H1 (cell line): ENCODE results near the gene NGFR. TPM values are rescaled to one million over a fixed set of nuclear protein-coding genes. Genes with fewer than 3 reads are reported as not detected.

Experiments used
- CTCF ChIA-PET: fragments of 300-600 bp; sonication (Branson Sonifier 250); formaldehyde crosslinking; loops from one replicate; lab custom pipeline; 2021; ENCODE audit not compliant: partially characterized antibody; lab: Charles Lee
- POLR2A ChIA-PET: fragments of 300-600 bp; sonication (Branson Sonifier 250); formaldehyde crosslinking; loops from one replicate; lab custom pipeline; 2021; ENCODE audit warnings: inconsistent platforms; ENCODE audit not compliant: partially characterized antibody; lab: Charles Lee
- DNase-seq, 2 experiments: peaks; one replicate each; pipeline versions ENCODE4 v3.0.0 to v3.0.0-alpha.2; 2010 to 2022; ENCODE audit warnings: low spot score in 2 of 2, low read depth in 1 of 2, mixed read lengths in 1 of 2
- FAIRE-seq: peaks from 2 replicates; lab custom pipeline; 2011; peaks lifted over from hg19 to GRCh38; lab: Jason Lieb, UNC
- H2AFZ ChIP-seq: 2 replicates; pipeline ENCODE4 v1.8.1; 2012; ENCODE audit warnings: low read length, inconsistent platforms
- H2AK5ac ChIP-seq: 2 replicates; pipeline ENCODE4 v1.6.1; 2013; ENCODE audit warnings: low read depth, low read length
- H2BK120ac ChIP-seq: replicated peaks from 2 replicates; pipeline ENCODE3; 2013; ENCODE audit warnings: low read depth, low read length, inconsistent platforms
- H2BK12ac ChIP-seq: 2 replicates; pipeline ENCODE4 v1.6.1; 2013; ENCODE audit warnings: low read depth, low read length
- H2BK15ac ChIP-seq: 2 replicates; pipeline ENCODE4 v1.6.1; 2013; ENCODE audit warnings: low read length
- H2BK20ac ChIP-seq: 2 replicates; pipeline ENCODE4 v1.6.1; 2013; ENCODE audit warnings: low read length
- H2BK5ac ChIP-seq: 2 replicates; pipeline ENCODE4 v1.6.1; 2013; ENCODE audit warnings: low read depth, low read length
- H3K14ac ChIP-seq: 2 replicates; pipeline ENCODE4 v1.6.1; 2013; ENCODE audit warnings: inconsistent platforms; ENCODE audit not compliant: insufficient read length
- H3K18ac ChIP-seq: 2 replicates; pipeline ENCODE4 v1.6.1; 2013; ENCODE audit warnings: low read length; ENCODE audit errors: extremely low read depth
- H3K23ac ChIP-seq: 2 replicates; pipeline ENCODE4 v1.6.1; 2013; ENCODE audit warnings: inconsistent platforms; ENCODE audit not compliant: insufficient read length
- H3K23me2 ChIP-seq: 2 replicates; pipeline ENCODE4 v1.6.1; 2013; ENCODE audit warnings: low read depth, low read length
- H3K27ac ChIP-seq: 2 replicates; pipeline ENCODE4 v1.6.1; 2011; ENCODE audit warnings: low read depth, low read length, inconsistent platforms
- H3K27me3 ChIP-seq, 4 experiments: replicated peaks in 1 of 4; 1 replicate in 1 of 4; 2 replicates in 3 of 4; pipeline versions ENCODE4 v1.6.1 to v1.8.1; 2011 to 2013; ENCODE audit warnings: low read length in 3 of 4, mild to moderate bottlenecking in 3 of 4, inconsistent platforms in 2 of 4, mixed read lengths in 2 of 4, moderate library complexity in 1 of 4; ENCODE audit not compliant: control insufficient read depth in 3 of 4, insufficient read depth in 3 of 4; ENCODE audit errors: extremely low read depth in 1 of 4
- H3K36me3 ChIP-seq, 4 experiments: 2 replicates each; pipeline versions ENCODE4 v1.6.1 to v1.8.1; 2011 to 2013; ENCODE audit warnings: mild to moderate bottlenecking in 4 of 4, low read length in 3 of 4, moderate library complexity in 2 of 4, control low read depth in 1 of 4, inconsistent platforms in 1 of 4; ENCODE audit not compliant: insufficient read depth in 4 of 4, control insufficient read depth in 2 of 4
- H3K4ac ChIP-seq: replicated peaks from 2 replicates; pipeline ENCODE3; 2013; ENCODE audit warnings: low read length, low read depth, mixed read lengths, inconsistent platforms; ENCODE audit not compliant: insufficient read length
- H3K4me1 ChIP-seq, 4 experiments: replicated peaks in 1 of 4; 1 replicate in 1 of 4; 2 replicates in 3 of 4; pipeline versions ENCODE4 v1.6.1 to v1.8.1; 2011 to 2013; ENCODE audit warnings: low read length in 3 of 4, inconsistent platforms in 2 of 4, mixed read lengths in 1 of 4; ENCODE audit not compliant: insufficient read depth in 4 of 4, control insufficient read depth in 3 of 4
- H3K4me2 ChIP-seq, 2 experiments: 2 replicates each; pipeline versions ENCODE4 v1.6.1 to v1.8.1; 2011 to 2013; ENCODE audit warnings: low read depth in 2 of 2, low read length in 2 of 2, control low read depth in 1 of 2, inconsistent platforms in 1 of 2, mild to moderate bottlenecking in 1 of 2; ENCODE audit not compliant: insufficient read depth in 1 of 2
- H3K4me3 ChIP-seq, 4 experiments: fragments of 200-600, 300-600 bp in 1 of 4; sonication (generic), shearing (Covaris generic), sonication (Bioruptor Twin) in 1 of 4; 2 replicates each; pipeline versions ENCODE4 v1.5.1 to v1.8.1; 2011 to 2016; ENCODE audit warnings: low read length in 4 of 4, low read depth in 3 of 4, control low read depth in 2 of 4, inconsistent platforms in 2 of 4, mild to moderate bottlenecking in 2 of 4, mixed read lengths in 1 of 4, moderate library complexity in 1 of 4; ENCODE audit not compliant: insufficient read depth in 2 of 4; ENCODE audit errors: extremely low read depth in 1 of 4
- H3K56ac ChIP-seq: replicated peaks from 2 replicates; pipeline ENCODE3; 2013; ENCODE audit warnings: low read depth, mild to moderate bottlenecking, mixed read lengths, low read length, inconsistent platforms; ENCODE audit not compliant: insufficient read length
- H3K79me1 ChIP-seq: 2 replicates; pipeline ENCODE4 v1.6.1; 2013; ENCODE audit warnings: low read depth, low read length, control low read depth
- H3K79me2 ChIP-seq, 2 experiments: 2 replicates each; pipeline versions ENCODE4 v1.6.1 to v1.8.1; 2012 to 2013; ENCODE audit warnings: low read length in 2 of 2, mild to moderate bottlenecking in 2 of 2, inconsistent platforms in 1 of 2; ENCODE audit not compliant: insufficient read depth in 2 of 2, control insufficient read depth in 1 of 2
- H3K9ac ChIP-seq, 4 experiments: replicated peaks in 1 of 4; 1 replicate in 1 of 4; 2 replicates in 3 of 4; pipeline versions ENCODE4 v1.6.1 to v1.8.1; 2011 to 2013; ENCODE audit warnings: low read depth in 3 of 4, low read length in 3 of 4, control low read depth in 2 of 4, mild to moderate bottlenecking in 2 of 4, moderate library complexity in 2 of 4, inconsistent platforms in 1 of 4; ENCODE audit errors: extremely low read depth in 1 of 4
- H3K9me3 ChIP-seq, 2 experiments: 2 replicates each; pipeline versions ENCODE4 v1.6.1 to v1.8.1; 2012 to 2013; ENCODE audit warnings: mild to moderate bottlenecking in 2 of 2, moderate library complexity in 2 of 2, control low read depth in 1 of 2, inconsistent platforms in 1 of 2, low read depth in 1 of 2, low read length in 1 of 2, mixed read lengths in 1 of 2; ENCODE audit not compliant: insufficient read depth in 2 of 2
- H4K20me1 ChIP-seq, 2 experiments: replicated peaks in 1 of 2; 2 replicates each; pipeline versions ENCODE3 to v1.8.1; 2011 to 2013; ENCODE audit warnings: inconsistent platforms in 2 of 2, low read length in 2 of 2, mild to moderate bottlenecking in 1 of 2; ENCODE audit not compliant: insufficient read depth in 2 of 2, control insufficient read depth in 1 of 2
- H4K5ac ChIP-seq: 2 replicates; pipeline ENCODE4 v1.6.1; 2013; ENCODE audit warnings: low read length, low read depth, mixed read lengths, inconsistent platforms; ENCODE audit not compliant: insufficient read length
- H4K8ac ChIP-seq: 2 replicates; pipeline ENCODE4 v1.8.0; 2013; ENCODE audit warnings: mild to moderate bottlenecking, moderate library complexity, low read length, inconsistent platforms; ENCODE audit not compliant: insufficient read depth; ENCODE audit errors: extremely low read depth
- H4K91ac ChIP-seq: replicated peaks from 2 replicates; pipeline ENCODE3; 2013; ENCODE audit warnings: low read length, mixed read lengths, inconsistent platforms; ENCODE audit not compliant: insufficient read length
- CREB1 ChIP-seq: IDR thresholded peaks from 2 replicates; pipeline ENCODE4 v1.6.1; 2012; ENCODE audit warnings: inconsistent platforms
- CTCF ChIP-seq, 3 experiments: IDR thresholded peaks; 1 replicate in 2 of 3; 2 replicates in 1 of 3; pipeline versions ENCODE4 v1.5.1 to v1.6.1; 2011; ENCODE audit warnings: low read length in 3 of 3, mild to moderate bottlenecking in 3 of 3, inconsistent platforms in 2 of 3, low read depth in 1 of 3, moderate library complexity in 1 of 3; ENCODE audit not compliant: insufficient read depth in 1 of 3; ENCODE audit errors: control extremely low read depth in 1 of 3
- NRF1 ChIP-seq: IDR thresholded peaks from 2 replicates; pipeline ENCODE4 v1.6.1; 2011; ENCODE audit warnings: mild to moderate bottlenecking, low read depth, low read length, improper control_type of control experiment
- POLR2AphosphoS5 ChIP-seq: IDR thresholded peaks from 2 replicates; pipeline ENCODE4 v1.6.1; 2011; ENCODE audit warnings: low read depth, low read length
- RAD21 ChIP-seq, 2 experiments: IDR thresholded peaks in 1 of 2; conservative IDR thresholded peaks in 1 of 2; 2 replicates each; pipeline ENCODE4 v1.6.1; 2011; ENCODE audit warnings: low read depth in 2 of 2, low read length in 2 of 2, improper control_type of control experiment in 1 of 2, inconsistent platforms in 1 of 2, mild to moderate bottlenecking in 1 of 2, moderate library complexity in 1 of 2
- WGBS, 2 experiments: shearing (Covaris generic) in 1 of 2; methylation state at CpG; one replicate each; pipeline versions ENCODE4 v1.1.6 to v1.1.7; 2013 to 2015; ENCODE audit warnings: low lambda C conversion rate in 2 of 2, mixed read lengths in 2 of 2, inconsistent platforms in 1 of 2, low coverage in 1 of 2, missing lambda C conversion rate in 1 of 2; ENCODE audit not compliant: insufficient replicate concordance in 2 of 2, insufficient coverage in 1 of 2, insufficient read length in 1 of 2; ENCODE audit errors: extremely low coverage in 1 of 2, missing lambda C conversion rate in 1 of 2; 5-methylcytosine and 5-hydroxymethylcytosine counted together
- polyA plus RNA-seq, 7 experiments: library from polyadenylated mRNA; depleted of rRNA in 3 of 7; stranded (reverse) in 5 of 7; unstranded in 2 of 7; fragments of >200 nt in 5 of 7; fragments of 200-250 nt in 2 of 7; gene quantifications; 1 replicate in 5 of 7; 2 replicates in 1 of 7; 4 replicates in 1 of 7; pipeline versions ENCODE4 v1.2.1 to v1.2.3, GENCODE V29; 2011 to 2013; ENCODE audit warnings: missing spikeins in 2 of 7, mixed read lengths in 2 of 7
- total RNA-seq: library from RNA; stranded (reverse); fragmentation: NEBNext Ultra II Directional; extraction: Animal tissue kit (Norgen Biotek cat#: 25700); gene quantifications from 2 replicates; pipeline ENCODE4 v1.2.1, GENCODE V29; 2021

Gene NGFR
- total and polyA plus RNA-seq, 2 of the 8 experiments (the other 6 are each of a cell fraction or from before 2014, with no cell fraction given), result 8.1 to 10.3 TPM

- H2AFZ ChIP-seq, result no peak overlapping the region
- 88% methylated on average over 9 of the region's 9 CpGs; no CpG with 5 or more reads in 1 of the 2 experiments for WGBS, 2 experiments
- no peak overlapping the region for H3K4me2 ChIP-seq
- FAIRE-seq (no peak), DNase-seq (no peak)
- H2BK5ac ChIP-seq, result no peak overlapping the region
- no peak overlapping the region for H3K56ac ChIP-seq
- TF ChIP-seq POLR2AphosphoS5 (no peak), NRF1 (no peak), CREB1 (no peak), CTCF (IDR thresholded peaks at IDR 0.05; ENCODE audit: control extremely low read depth in 1 of 3, insufficient read depth in 1 of 3, low read depth in 1 of 3, low read length in 3 of 3) (peak in 2 of 3 experiments; percentile 24 to 36; a peak in 2 of 4 replicates), RAD21 (IDR thresholded peaks at IDR 0.05 in 1 of 2, conservative IDR thresholded peaks at IDR 0.05 in 1 of 2; ENCODE audit: low read depth in 2 of 2, low read length in 2 of 2) (peak in 1 of 2 experiments; percentile 28; a peak in 1 of 4 replicates)
- no peaks in the 10 kb centered on the region for H3K79me1 ChIP-seq
- no peak overlapping the region for H2AK5ac ChIP-seq
- H3K4me1 ChIP-seq, result peaks cover 0 to 11% (median 0%) of the 10 kb centered on the region in 4 experiments; a peak in 2 of 7 replicates
- no peak overlapping the region for H3K4me3 ChIP-seq
- H3K14ac ChIP-seq, result no peak overlapping the region
- no peak overlapping the region for H3K9ac ChIP-seq
- H4K91ac ChIP-seq, result no peak overlapping the region
- ChIA-PET POLR2A (interaction anchor here (1.9 kb wide), 1 partner anchor 13 kb away, joined by 4 read pairs; no protein-coding TSS in a partner anchor), CTCF (interaction anchor here (0.7 to 3.1 kb wide), 5 partner anchors 10 to 109 kb away, joined by 3 to 16 read pairs (median 8); no protein-coding TSS in a partner anchor)
- no peak overlapping the region for H3K18ac ChIP-seq
- H2BK120ac ChIP-seq, result no peak overlapping the region
- H3K27me3 ChIP-seq, result no peaks in the 10 kb centered on the region
- no peak overlapping the region for H2BK12ac ChIP-seq
- no peaks in the 10 kb centered on the region for H3K79me2 ChIP-seq
- no peak overlapping the region for H4K8ac ChIP-seq
- 0 out of 2 replicates have a peak, but pooled peaks cover 1% of the 10 kb centered on the region for H3K23me2 ChIP-seq
- no peaks in the 10 kb centered on the region for H3K9me3 ChIP-seq
- no peak overlapping the region for H3K23ac ChIP-seq
- no peak overlapping the region for H4K5ac ChIP-seq
- no peaks in the 10 kb centered on the region for H3K36me3 ChIP-seq
- H4K20me1 ChIP-seq, result no peaks in the 10 kb centered on the region
- H2BK20ac ChIP-seq, result no peak overlapping the region
- H2BK15ac ChIP-seq, result no peak overlapping the region
- no peak overlapping the region for H3K4ac ChIP-seq
- no peak overlapping the region for H3K27ac ChIP-seq
Measured at GRCh38 chr17:49447628-49448302, 47.3 kb upstream of the NGFR start.
